ELR (cell line): ENCODE results near the gene ASTN2.

ENCODE experiments used
- DNase-seq: peaks from one replicate; pipeline ENCODE4 v3.0.0-alpha.2; 2015; ENCODE audit warnings: low read depth

The ASTN2 gene

DNA sequence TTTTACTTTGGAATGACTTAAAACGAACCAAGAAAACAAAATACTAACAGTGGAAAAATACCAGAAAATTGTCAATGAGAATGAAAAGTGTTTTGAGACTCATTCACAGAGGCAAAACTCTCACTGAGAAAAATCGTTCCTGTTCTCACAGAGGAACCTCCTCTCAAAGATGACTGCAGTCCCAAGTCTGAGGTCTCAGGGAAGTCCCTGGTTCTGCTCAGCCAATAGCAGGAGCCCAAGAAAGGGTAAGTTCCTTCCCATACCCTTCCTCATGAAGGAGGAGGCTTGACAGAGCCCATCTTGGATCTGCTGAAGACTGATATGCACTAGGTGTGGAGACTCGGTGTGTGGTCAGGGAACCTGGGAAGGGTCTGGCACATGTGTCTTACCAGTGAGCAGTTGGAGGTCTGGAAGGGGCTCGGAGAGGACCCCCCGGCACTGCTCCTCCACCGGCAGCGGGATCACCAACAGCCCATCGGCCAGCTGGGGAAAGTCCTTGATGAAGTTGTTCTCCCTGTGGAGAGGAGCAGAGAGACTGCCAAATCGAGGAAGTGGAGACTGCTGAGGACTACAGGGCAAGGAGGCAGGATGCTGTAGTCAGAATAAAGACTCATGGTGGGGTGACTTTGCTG is 681.7 kb downstream of the ASTN2 start:
- DNase-seq, result no peak

DNA sequence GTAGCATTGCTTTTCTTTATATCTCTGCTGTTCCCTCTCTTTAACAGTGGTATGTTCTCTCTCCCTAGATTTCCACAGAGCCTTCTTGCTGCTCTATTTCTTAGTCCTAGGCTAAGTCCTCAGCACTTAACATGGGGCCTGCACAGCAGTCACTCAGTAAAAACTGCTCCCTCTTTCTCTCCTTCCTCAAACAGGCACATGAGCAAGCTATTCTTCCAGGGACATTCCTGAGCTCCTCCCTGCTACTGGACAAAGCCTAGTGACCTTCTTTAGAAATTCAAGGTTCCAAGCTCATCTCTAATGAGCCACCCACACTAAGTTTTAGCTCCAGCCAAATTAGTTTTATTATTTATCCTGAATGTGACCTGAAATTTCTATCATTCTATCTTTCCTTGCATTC is 688.3 kb downstream of the ASTN2 start:
- DNase-seq, result no peak

DNA sequence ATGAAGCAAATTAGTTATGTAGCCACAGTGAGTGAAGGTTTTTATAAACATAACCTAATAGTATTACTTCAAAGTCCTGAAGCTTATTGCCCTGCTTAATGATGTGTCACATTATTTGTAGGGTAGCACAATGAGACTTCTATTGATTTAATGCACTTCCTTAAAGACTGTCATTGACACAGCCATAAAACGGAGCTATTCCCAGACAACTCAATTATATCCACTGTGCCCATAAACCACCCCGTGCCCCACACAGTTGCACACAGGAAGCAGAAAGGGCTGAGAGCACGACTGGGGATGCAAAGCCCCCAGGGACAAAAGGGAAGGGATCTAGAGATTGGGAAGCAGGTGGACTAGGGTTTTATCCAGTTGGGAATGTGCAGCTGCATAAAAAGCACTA is 690.7 kb downstream of the ASTN2 start:
- no peak for DNase-seq

- no peak for DNase-seq
These were observed 692.9 kb downstream of the ASTN2 start for GRCh38 chr9:116721944-116722343.

- DNase-seq, result no peak
These were observed 693.4 kb downstream of the ASTN2 start for GRCh38 chr9:116721411-116721810.

DNA sequence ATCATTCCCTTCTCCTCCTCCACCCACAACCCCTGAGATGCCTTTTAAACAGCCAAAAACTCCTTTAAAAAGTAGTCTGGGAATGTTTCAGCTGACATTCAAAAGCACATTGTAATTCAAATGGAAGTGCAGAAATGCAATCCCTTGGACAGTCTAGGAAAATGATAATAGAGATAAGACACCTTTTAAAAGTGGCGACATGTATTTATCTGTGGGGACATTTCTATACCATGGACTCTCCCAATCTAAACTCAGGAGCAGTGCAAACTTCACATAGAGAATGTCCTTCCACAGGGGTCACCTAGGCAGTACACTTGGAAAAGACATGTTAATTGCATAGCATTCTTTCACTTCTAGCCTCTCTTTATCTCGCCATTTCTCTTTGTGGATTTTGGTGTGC is 694.7 kb downstream of the ASTN2 start:
- DNase-seq, result no peak

- no peak for DNase-seq
These were observed 696.7 kb downstream of the ASTN2 start for GRCh38 chr9:116718111-116718510.

DNA sequence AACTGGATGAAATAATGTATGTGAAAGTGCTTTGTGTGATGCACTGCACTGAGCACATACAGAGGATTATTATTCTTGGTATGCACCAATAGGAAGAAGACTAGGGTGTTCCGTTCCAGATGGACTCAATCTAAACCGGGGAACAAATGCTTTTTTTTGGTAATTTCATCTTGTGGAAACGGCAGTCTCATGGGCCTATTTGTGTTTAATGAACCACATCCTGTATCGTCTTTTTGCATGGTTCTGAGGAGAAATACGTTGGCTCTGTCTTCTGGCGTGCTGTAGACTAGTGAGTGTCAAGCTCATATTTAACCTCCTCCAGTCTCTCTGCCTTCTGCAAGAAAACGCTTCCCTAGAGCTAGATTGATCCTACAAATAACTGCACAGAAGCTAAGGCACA is 697.7 kb downstream of the ASTN2 start:
- DNase-seq, result no peak

- no peak for DNase-seq
These were observed 698.4 kb downstream of the ASTN2 start for GRCh38 chr9:116716438-116716837.

GRCh38 chr9:116715751-116716150 is 699.1 kb downstream of the ASTN2 start:
- no peak for DNase-seq

DNA sequence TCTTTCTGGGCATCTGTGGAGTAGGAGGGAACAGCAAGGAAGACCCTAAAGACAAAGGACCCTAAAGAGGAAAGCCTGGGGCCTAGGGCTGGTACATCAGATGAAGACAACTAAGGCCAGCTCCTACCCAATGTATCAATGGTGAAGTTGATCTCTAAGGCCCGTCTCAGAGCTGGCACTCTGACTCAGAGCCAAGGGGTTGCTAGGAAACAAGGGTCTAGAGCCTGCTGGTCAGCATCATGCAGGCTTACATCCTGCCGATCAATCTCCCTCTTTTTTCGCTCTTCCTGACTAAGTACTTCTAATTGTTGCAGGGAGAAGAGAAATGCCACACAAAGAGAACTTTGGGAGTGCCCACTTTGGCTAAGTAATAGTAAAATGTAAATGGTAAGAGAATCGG is 701.6 kb downstream of the ASTN2 start:
- no peak for DNase-seq

GRCh38 chr9:116712781-116713180 is 702.1 kb downstream of the ASTN2 start:
- DNase-seq, result no peak

GRCh38 chr9:116706310-116707290 is 708.3 kb downstream of the ASTN2 start:
- no peak for DNase-seq

GRCh38 chr9:116705531-116705930 is 709.3 kb downstream of the ASTN2 start:
- no peak for DNase-seq

- no peak for DNase-seq
These were observed 710.4 kb downstream of the ASTN2 start for GRCh38 chr9:116704470-116704869.

DNA sequence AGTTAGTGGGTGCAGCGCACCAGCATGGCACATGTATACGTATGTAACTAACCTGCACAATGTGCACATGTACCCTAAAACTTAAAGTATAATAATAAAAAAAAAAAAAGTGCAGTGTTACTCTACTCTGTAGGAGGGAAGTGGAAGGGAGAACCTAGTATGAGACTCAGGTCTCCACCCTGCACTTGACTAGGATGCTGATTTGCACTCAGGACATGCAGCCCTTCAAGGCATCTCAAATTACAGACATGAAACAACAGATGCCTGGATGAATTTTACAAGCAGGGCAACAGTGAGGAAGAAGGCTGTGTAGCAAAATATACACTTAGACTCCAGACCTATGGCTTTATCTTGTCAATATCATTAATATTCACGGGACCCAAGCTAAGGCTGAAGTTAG is 711.2 kb downstream of the ASTN2 start:
- no peak for DNase-seq

DNA sequence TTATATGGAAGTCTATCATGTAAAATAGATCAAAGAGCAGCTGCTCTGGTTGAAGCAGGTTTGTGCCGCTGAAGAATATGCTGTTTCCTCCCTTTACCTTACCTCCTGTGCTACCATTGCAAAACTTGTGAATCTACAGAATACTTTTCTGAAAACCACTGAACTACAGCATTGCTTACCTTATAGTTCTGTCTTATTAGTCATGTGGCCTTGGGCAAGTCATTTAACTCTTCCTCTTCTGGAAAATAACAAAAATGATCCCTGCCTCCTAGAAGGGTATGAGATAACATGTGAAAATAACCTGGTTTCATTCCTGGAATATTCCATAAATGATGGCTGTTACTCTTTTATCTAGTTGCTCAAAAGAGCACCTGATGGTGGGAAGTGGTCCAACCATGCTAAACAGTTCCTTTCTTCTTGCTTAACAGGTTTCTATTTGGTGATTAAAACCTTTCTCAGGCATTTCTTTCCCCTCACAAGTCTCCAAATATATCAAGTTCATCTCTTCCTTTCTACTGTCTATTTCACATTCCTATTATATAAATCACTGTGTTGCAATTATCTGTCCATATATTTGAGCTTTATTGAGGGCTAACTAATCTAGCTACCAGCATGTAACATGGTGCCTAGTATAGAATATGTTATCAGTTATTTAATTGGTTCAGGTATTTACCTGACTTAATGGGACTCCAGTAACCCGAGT is 712.8 kb downstream of the ASTN2 start:
- DNase-seq, result peak; percentile 42

DNA sequence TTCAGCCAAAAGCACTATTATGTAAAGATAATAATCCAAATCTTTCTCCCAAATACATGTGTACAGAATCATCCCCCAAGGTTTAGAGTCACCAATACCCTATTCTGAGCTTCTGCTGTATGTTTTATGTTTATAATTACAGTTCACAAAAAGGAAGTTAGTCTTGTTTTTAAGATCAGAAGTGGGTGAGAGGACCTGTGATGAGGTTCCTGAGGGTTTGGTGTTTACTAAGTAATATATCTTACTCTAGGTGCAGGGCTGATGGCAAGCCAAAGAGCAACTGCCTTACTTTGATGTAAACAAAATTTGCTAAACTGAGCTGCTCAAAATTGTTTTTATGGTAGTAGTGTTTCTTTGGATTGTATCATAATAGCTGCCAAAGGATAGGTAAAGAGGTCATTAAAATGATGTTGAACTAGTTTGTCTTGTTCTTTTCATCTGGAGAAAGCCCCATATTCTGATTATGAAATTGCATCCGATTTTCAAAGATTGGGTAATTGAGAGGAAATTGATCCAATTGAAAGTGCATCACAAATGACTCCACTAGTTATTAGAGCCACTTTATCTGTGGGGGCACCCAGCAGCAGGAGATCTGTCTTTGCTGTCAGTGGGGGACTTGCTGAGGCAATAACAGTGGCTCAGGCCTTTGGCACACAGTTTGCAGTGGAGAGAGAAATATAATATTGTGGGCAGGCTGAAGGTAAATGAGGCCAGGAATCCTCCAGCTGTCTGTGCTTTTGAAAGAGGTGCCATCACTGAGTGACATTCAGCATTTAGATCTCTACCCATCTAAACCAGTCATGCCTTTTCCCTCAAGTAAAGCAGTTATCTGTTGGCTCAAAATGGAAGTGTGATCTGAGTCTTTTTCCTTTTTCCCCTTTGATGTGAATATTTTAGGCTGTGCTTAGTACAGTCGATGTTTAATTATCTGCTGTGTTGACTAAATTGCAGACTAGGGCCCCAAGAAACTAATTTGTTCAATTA is 713.7 kb downstream of the ASTN2 start:
- no peak for DNase-seq

- DNase-seq, result no peak
These were observed 714.6 kb downstream of the ASTN2 start for GRCh38 chr9:116700279-116700678.

DNA sequence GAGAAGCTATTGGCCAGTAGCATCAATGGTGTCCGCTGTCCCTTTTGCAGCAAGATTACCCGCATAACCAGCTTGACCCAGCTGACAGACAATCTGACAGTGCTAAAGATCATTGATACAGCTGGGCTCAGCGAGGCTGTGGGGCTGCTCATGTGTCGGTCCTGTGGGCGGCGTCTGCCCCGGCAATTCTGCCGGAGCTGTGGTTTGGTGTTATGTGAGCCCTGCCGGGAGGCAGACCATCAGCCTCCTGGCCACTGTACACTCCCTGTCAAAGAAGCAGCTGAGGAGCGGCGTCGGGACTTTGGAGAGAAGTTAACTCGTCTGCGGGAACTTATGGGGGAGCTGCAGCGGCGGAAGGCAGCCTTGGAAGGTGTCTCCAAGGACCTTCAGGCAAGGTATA is 717.0 kb downstream of the ASTN2 start:
- no peak for DNase-seq

- DNase-seq, result peak; percentile 84
These were observed 717.5 kb downstream of the ASTN2 start for GRCh38 chr9:116697362-116697761.

DNA sequence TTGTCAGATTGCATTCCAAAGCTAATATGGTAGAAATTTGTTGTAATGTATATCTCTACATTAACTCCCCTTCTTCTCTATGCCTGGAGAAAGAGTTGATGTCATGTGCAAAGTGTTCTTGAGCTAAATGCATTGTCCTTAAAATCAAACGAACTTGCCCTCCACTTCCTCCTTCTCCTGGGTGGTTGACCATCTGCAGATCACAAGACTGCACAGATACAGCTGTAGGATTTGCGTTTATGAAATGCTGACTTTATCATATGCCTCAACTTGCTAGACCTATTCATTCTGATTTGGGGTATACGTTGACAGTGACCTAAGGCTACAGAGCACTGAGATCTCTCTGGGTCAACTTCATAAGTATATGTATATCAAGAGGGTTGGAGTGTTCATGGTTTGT is 719.4 kb downstream of the ASTN2 start:
- DNase-seq, result no peak
